Skeletal muscle satellite cell (primary cell): ENCODE results near the gene RBM48.

ENCODE experiments used
- H3K27me3 ChIP-seq: 2 replicates; pipeline ENCODE4 v1.7.0; 2013; ENCODE audit warnings: low read length; ENCODE audit not compliant: control insufficient read depth, insufficient read depth
- H3K36me3 ChIP-seq: 2 replicates; pipeline ENCODE4 v1.7.0; 2013; ENCODE audit warnings: mild to moderate bottlenecking, control low read depth, low read length; ENCODE audit not compliant: insufficient read depth
- H3K4me1 ChIP-seq: 2 replicates; pipeline ENCODE4 v1.7.0; 2013; ENCODE audit warnings: low read length; ENCODE audit not compliant: control insufficient read depth, insufficient read depth
- H3K4me2 ChIP-seq: 2 replicates; pipeline ENCODE4 v1.7.0; 2013; ENCODE audit warnings: mild to moderate bottlenecking, low read length
- H3K4me3 ChIP-seq: 2 replicates; pipeline ENCODE4 v1.7.0; 2013; ENCODE audit warnings: low read length
- H3K9ac ChIP-seq: 2 replicates; pipeline ENCODE4 v1.7.0; 2013; ENCODE audit warnings: mild to moderate bottlenecking, low read depth, low read length, moderate library complexity
- H3K9me3 ChIP-seq: replicated peaks from 2 replicates; pipeline ENCODE4 v1.7.0; 2013; ENCODE audit warnings: mild to moderate bottlenecking, control low read depth, low read length

RBM48 gene

DNA sequence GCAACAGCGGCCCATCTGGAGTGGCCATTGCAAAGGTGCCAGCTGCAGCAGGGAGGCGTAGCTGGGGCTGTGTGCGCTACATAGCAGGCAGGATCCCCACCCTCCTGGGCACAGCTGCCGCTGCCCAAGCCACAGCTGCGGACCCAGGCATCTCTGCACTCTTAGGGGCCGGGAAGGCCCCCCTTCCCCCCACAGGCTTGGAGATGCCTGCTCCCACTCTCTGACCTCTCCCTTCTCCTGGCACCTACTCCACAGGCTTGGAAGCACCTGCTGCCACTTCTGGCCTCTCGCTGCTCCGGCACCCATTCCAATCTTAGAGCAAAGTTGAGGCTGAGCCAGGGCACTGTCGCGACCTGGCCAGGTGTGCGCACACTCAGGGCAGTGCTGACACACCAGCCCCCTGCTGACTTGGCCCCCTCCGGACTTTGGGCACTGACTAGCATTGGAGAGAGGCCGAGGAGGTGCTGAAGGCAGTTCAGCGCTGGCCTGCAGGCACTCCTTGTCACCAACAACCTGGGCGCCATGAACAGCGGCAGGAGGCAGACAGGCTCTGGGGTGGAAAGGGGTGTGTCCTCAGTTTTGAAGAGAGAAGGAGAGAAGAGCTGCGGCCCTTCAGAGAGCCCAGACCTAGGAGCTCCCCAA lies 18.4 kb downstream of the RBM48 start:
- no peaks in the 10 kb centered on the region for H3K4me1 ChIP-seq
- no peak overlapping the region for H3K4me3 ChIP-seq
- H3K27me3 ChIP-seq = no peaks in the 10 kb centered on the region
- H3K4me2 ChIP-seq = no peak overlapping the region
- H3K9me3 ChIP-seq = no peaks in the 10 kb centered on the region
- no peak overlapping the region for H3K9ac ChIP-seq
- H3K36me3 ChIP-seq = no peaks in the 10 kb centered on the region

DNA sequence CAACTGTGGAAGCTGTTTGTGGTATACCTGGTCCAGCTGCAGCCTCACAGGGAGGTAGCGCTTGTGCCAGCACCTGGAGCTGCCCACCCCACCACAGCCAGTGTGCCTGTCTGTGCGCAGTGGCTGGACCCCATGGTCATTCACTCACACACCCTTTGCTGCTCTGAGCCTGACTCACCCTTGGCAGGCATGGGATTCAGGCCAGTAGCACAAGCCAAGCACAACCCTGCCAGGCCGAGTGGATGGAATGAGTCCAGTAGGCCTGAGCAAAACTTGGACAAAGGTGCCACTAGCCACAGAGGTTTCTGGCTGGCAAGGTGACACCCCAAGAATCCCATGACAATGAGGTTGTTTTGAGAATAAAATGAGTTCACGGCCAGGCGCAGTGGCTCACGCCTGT lies 19.0 kb downstream of the RBM48 start:
- H3K27me3 ChIP-seq = no peaks in the 10 kb centered on the region
- no peaks in the 10 kb centered on the region for H3K36me3 ChIP-seq
- H3K4me1 ChIP-seq = no peaks in the 10 kb centered on the region
- no peak overlapping the region for H3K4me2 ChIP-seq
- no peak overlapping the region for H3K9ac ChIP-seq
- no peak overlapping the region for H3K4me3 ChIP-seq
- H3K9me3 ChIP-seq = no peaks in the 10 kb centered on the region

- Histone ChIP-seq H3K9me3 (no peaks in the 10 kb centered on the region), H3K4me3 (no peak overlapping the region), H3K27me3 (no peaks in the 10 kb centered on the region), H3K36me3 (no peaks in the 10 kb centered on the region), H3K9ac (no peak overlapping the region), H3K4me2 (no peak overlapping the region), H3K4me1 (no peaks in the 10 kb centered on the region)
Observed at GRCh38 chr7:92550194-92550593, 21.6 kb downstream of the RBM48 start.

DNA sequence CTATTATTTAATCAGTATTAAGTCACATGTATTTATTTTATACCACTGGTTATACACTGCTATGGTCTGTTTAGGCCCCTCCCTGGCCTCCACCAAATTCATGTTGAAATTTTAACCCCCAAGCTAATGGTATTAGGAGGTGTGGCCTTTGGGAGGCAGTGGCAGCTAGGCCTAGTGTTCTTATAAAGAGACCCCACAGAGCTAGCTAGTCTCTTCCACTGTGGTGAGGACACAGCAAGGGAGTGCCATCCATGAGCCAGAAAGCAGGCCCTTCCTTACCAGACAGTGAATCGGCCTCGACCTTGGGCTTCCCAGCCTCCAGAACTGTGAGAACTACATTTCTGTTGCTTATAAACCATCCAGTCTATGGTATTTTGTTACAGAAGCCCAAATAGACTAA lies 28.7 kb downstream of the RBM48 start:
- Histone ChIP-seq H3K9me3 (no peaks in the 10 kb centered on the region), H3K9ac (no peak overlapping the region), H3K36me3 (peaks cover 15% of the 10 kb centered on the region), H3K4me1 (no peaks in the 10 kb centered on the region), H3K27me3 (no peaks in the 10 kb centered on the region), H3K4me2 (no peak overlapping the region), H3K4me3 (no peak overlapping the region)

- no peak overlapping the region for H3K4me2 ChIP-seq
- H3K9me3 ChIP-seq = no peaks in the 10 kb centered on the region
- H3K4me3 ChIP-seq = no peak overlapping the region
- H3K9ac ChIP-seq = no peak overlapping the region
- peaks cover 16% of the 10 kb centered on the region for H3K36me3 ChIP-seq
- no peaks in the 10 kb centered on the region for H3K27me3 ChIP-seq
- no peaks in the 10 kb centered on the region for H3K4me1 ChIP-seq
Observed at GRCh38 chr7:92557808-92558362, 29.3 kb downstream of the RBM48 start.

GRCh38 chr7:92560602-92561001 lies 32.0 kb downstream of the RBM48 start:
- Histone ChIP-seq H3K4me3 (no peak overlapping the region), H3K27me3 (no peaks in the 10 kb centered on the region), H3K9me3 (no peaks in the 10 kb centered on the region), H3K9ac (no peak overlapping the region), H3K4me1 (no peaks in the 10 kb centered on the region), H3K36me3 (peaks cover 34% of the 10 kb centered on the region), H3K4me2 (no peak overlapping the region)

DNA sequence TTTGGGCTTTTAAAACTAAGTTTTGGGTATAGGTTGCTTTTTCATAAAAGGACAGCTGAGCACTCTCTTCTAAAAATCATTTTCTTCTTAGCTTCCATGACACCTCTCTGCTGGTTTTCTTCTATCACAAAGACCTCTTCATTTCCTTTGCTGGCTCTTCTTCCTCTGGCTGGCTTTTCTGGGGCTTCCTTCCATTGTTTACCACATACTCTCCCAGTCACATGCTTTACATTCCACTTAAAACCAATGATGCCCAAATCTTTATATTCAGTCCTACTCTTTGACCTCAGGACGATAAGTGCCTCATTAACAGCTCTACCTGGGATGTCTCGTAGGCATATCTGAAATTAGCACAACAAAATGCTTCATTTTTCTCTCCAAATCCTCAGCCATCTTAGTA lies 34.8 kb downstream of the RBM48 start:
- Histone ChIP-seq H3K4me1 (peaks cover 16% of the 10 kb centered on the region), H3K9ac (no peak overlapping the region), H3K27me3 (no peaks in the 10 kb centered on the region), H3K4me3 (no peak overlapping the region), H3K36me3 (peaks cover 44% of the 10 kb centered on the region), H3K9me3 (no peaks in the 10 kb centered on the region), H3K4me2 (no peak overlapping the region)

DNA sequence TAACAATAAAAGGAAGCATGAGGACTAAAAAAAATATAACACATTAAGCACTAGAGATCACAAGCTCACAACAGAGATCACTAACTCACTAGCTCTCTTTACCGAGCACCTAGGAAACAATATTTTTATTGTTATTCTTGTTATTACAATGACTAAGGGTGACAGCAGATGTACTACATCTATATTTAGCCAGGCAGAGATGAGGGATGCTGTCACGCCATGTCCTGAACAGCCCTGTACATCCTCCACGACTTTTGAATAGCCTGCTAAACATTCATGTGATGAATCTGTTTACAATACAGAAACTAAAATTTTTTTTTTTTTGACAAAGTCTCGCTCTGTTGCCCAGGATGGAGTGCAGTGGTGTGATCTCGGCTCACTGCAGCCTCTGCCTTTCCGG lies 38.9 kb downstream of the RBM48 start:
- H3K9ac ChIP-seq = peak overlapping the region; percentile 70
- peak overlapping the region; percentile 43 for H3K4me2 ChIP-seq
- no peaks in the 10 kb centered on the region for H3K9me3 ChIP-seq
- no peaks in the 10 kb centered on the region for H3K27me3 ChIP-seq
- H3K36me3 ChIP-seq = peaks cover 61% of the 10 kb centered on the region
- H3K4me1 ChIP-seq = peaks cover 16% of the 10 kb centered on the region
- H3K4me3 ChIP-seq = no peak overlapping the region

GRCh38 chr7:92569137-92569536 lies 40.5 kb downstream of the RBM48 start:
- Histone ChIP-seq H3K36me3 (peaks cover 56% of the 10 kb centered on the region), H3K4me1 (peaks cover 16% of the 10 kb centered on the region), H3K4me2 (no peak overlapping the region), H3K4me3 (no peak overlapping the region), H3K9ac (no peak overlapping the region), H3K27me3 (no peaks in the 10 kb centered on the region), H3K9me3 (no peaks in the 10 kb centered on the region)

DNA sequence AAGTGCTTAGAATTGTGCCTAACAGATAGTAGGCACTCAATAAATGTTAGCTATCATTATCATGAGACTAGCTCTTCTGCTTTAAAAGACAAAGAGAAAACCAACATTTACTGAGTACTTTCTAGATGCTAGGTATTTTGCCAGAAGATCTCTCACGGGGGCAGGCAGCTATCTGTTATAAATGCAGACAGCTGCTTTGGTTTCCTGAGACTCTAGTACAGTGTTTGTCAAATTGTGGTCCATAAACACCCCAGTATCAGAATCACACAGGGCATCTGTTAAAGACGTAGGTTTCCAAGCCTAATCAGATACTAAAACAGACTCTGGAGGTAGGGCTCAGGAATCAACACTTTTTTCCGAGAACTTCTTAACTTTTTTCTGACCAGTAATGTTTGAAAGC lies 47.7 kb downstream of the RBM48 start:
- Histone ChIP-seq H3K9ac (no peak overlapping the region), H3K27me3 (no peaks in the 10 kb centered on the region), H3K4me2 (no peak overlapping the region), H3K4me3 (no peak overlapping the region), H3K36me3 (peaks cover 73% of the 10 kb centered on the region), H3K4me1 (no peaks in the 10 kb centered on the region), H3K9me3 (no peaks in the 10 kb centered on the region)

DNA sequence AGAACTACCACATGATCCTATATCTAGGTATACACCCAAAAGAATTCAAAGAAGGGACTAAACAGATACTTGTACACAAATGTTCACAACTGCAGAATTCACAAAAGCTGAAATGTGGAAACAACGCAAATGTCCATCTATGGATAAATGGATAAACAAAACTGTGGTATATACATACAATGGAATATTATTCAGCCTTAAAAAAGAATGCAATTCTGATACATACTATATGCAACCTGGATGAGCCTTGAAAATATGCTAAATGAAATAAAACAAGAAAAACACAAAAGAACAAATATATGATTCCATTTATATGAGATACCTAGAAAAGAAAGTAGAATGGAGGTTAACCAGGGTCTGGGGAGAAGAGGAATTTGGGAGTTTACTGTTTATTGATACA lies 54.4 kb downstream of the RBM48 start:
- Histone ChIP-seq H3K4me2 (no peak overlapping the region), H3K4me3 (no peak overlapping the region), H3K9me3 (no peaks in the 10 kb centered on the region), H3K36me3 (peaks cover 27% of the 10 kb centered on the region), H3K4me1 (peaks cover 18% of the 10 kb centered on the region), H3K9ac (no peak overlapping the region), H3K27me3 (no peaks in the 10 kb centered on the region)

DNA sequence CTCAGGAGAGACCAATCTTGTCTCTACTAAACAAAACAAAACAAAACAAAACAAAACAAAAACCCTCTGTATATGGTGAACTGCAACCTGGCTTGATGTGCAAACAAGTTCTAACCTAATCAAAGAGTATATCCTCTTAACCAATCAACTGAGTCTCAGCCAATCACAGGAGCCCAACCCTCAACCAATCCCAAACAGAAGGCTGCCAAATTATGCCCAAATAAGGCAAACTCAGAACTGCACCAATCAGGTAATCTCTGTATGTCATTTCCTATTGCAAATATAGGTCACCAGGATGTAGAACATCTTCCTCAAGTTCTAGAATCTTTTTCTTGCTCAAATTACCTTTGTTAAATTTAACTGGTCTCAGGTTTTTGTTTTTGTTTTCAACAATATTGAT lies 56.4 kb downstream of the RBM48 start:
- no peak overlapping the region for H3K4me3 ChIP-seq
- H3K4me2 ChIP-seq = no peak overlapping the region
- H3K36me3 ChIP-seq = peaks cover 12% of the 10 kb centered on the region
- no peaks in the 10 kb centered on the region for H3K9me3 ChIP-seq
- no peak overlapping the region for H3K9ac ChIP-seq
- H3K27me3 ChIP-seq = no peaks in the 10 kb centered on the region
- H3K4me1 ChIP-seq = peaks cover 28% of the 10 kb centered on the region
